K562 (cell line): Measurements from ENCODE around the gene DBH. TPM values are rescaled to one million over a fixed set of nuclear protein-coding genes. Genes with fewer than 3 reads are reported as not detected.

Experiments used
- ARID4B ChIP-seq: sonication (generic); formaldehyde crosslinking; IDR thresholded peaks from 2 replicates; pipeline ENCODE4 v1.8.0; 2022; ENCODE audit warnings: mild to moderate bottlenecking, missing genetic modification reagents
- FOXJ2 ChIP-seq: fragments of 200-800 bp; sonication (Bioruptor generic); IDR thresholded peaks from 2 replicates; pipeline ENCODE4 v1.6.1; 2016; ENCODE audit warnings: missing genetic modification characterization, missing compliant biosample characterization
- IRF1 ChIP-seq: sonication (generic); formaldehyde crosslinking; IDR thresholded peaks from 2 replicates; pipeline ENCODE4 v1.8.0; 2022; ENCODE audit warnings: missing genetic modification reagents, mild to moderate bottlenecking, borderline replicate concordance
- POLR3A ChIP-seq: IDR thresholded peaks from 2 replicates; pipeline ENCODE4 v1.6.1; 2011; ENCODE audit warnings: borderline replicate concordance, mild to moderate bottlenecking, moderate library complexity; ENCODE audit not compliant: insufficient read length, insufficient read depth; ENCODE audit errors: extremely low read depth
- polyA plus RNA-seq, 8 experiments: library from polyadenylated mRNA; depleted of rRNA in 4 of 8; stranded (reverse) in 5 of 8; unstranded in 3 of 8; fragments of >200 nt; fragmentation: Nextera tagmentation in 2 of 8; fragmentation: Illumina TruSeq in 1 of 8; extraction: Ambion mirVana in 2 of 8; extraction: Trizol in 1 of 8; gene quantifications; 2 replicates each; pipeline versions ENCODE4 v1.2.1 to v1.2.3, GENCODE V29; 2011 to 2014; ENCODE audit warnings: inconsistent platforms in 1 of 8, missing spikeins in 1 of 8
- total RNA-seq, 7 experiments: library from RNA; depleted of rRNA in 6 of 7; stranded (reverse); fragments of >200 nt in 6 of 7; fragmentation: Illumina TruSeq in 2 of 7; extraction: Trizol in 2 of 7; gene quantifications; 2 replicates each; pipeline versions ENCODE4 v1.2.1 to v1.2.3, GENCODE V29; 2011 to 2021; ENCODE audit warnings: low replicate concordance in 1 of 7
- TF ChIP-seq, protein P1 (sequence below), 3 experiments: fragments of 200-800 bp in 1 of 3; fragments of 250-450 bp in 1 of 3; fragments of 450-650 bp in 1 of 3; sonication (Bioruptor Pico) in 1 of 3; sonication (Bioruptor generic) in 1 of 3; formaldehyde crosslinking in 1 of 3; IDR thresholded peaks; 2 replicates each; pipeline versions ENCODE4 v1.6.1 to v1.8.0; 2016 to 2022; ENCODE audit warnings: mild to moderate bottlenecking in 2 of 3, missing genetic modification characterization in 2 of 3, missing compliant biosample characterization in 1 of 3, moderate library complexity in 1 of 3

DBH gene
- total and polyA plus RNA-seq, 9 of the 15 experiments (the other 6 are each of a cell fraction or from before 2014, with no cell fraction given) = not detected

DNA sequence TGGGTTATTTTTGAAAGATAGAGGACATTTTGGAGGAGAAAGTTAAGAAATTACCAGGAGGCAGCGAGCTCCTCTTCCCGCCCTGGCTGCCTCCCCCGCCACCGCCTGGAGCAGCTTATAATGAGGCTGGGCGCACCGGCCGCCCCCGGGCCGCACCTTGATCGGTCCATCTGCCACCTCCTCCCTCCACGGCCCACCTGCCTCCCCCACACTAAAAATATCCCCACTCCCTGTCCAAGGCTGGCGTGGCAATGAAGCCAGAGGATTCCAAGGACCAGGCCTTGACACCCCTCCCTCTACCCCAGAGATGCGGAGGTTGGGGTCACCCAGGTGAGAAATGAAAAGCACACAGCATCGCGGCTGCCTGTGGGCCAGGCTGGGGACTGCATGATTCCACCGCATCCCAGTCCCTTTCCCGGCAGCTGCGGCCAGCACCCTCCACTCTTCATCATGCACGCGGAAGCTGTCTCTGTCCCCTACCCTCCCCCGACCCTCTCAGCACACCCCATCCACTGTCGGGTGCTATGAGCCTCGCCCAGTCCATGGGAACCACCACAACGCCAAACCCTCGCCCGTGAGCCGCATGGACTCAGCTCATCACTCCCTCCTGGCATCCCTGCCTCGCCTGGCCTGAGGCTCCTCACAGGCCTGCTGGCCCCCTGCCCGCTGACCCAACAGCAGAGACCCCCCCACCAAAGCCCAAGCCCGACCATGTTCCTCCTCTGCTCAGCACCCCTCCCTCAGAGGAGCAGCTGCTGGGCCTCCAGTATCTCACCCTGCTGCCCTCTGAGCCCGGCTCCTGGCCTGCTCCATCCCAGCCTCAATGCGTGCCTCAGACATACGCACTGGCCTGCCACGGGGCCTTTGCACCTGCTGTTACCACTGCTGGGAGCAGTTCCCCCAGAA, 51.9 kb downstream of the DBH start (continued):
- TF ChIP-seq, protein P1, sequence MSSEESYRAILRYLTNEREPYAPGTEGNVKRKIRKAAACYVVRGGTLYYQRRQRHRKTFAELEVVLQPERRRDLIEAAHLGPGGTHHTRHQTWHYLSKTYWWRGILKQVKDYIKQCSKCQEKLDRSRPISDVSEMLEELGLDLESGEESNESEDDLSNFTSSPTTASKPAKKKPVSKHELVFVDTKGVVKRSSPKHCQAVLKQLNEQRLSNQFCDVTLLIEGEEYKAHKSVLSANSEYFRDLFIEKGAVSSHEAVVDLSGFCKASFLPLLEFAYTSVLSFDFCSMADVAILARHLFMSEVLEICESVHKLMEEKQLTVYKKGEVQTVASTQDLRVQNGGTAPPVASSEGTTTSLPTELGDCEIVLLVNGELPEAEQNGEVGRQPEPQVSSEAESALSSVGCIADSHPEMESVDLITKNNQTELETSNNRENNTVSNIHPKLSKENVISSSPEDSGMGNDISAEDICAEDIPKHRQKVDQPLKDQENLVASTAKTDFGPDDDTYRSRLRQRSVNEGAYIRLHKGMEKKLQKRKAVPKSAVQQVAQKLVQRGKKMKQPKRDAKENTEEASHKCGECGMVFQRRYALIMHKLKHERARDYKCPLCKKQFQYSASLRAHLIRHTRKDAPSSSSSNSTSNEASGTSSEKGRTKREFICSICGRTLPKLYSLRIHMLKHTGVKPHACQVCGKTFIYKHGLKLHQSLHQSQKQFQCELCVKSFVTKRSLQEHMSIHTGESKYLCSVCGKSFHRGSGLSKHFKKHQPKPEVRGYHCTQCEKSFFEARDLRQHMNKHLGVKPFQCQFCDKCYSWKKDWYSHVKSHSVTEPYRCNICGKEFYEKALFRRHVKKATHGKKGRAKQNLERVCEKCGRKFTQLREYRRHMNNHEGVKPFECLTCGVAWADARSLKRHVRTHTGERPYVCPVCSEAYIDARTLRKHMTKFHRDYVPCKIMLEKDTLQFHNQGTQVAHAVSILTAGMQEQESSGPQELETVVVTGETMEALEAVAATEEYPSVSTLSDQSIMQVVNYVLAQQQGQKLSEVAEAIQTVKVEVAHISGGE (CRISPR knock-in tag; IDR thresholded peaks at IDR 0.05) = no peak
- TF ChIP-seq POLR3A (no peak), ARID4B (CRISPR knock-in tag) (no peak), FOXJ2 (tag) (no peak), IRF1 (CRISPR knock-in tag) (no peak)
- TF ChIP-seq, all 486 proteins: peak for 0
